Muscle layer of duodenum (tissue), 2 donors: ENCODE measurements around the gene RASD1.

ENCODE experiments used
- H3K27ac ChIP-seq: one replicate; pipeline ENCODE4 v1.7.0; 2013; ENCODE audit warnings: mild to moderate bottlenecking, low read length
- H3K27me3 ChIP-seq: one replicate; pipeline ENCODE4 v1.7.0; 2013; ENCODE audit warnings: low read depth, mild to moderate bottlenecking, control low read depth, low read length
- H3K36me3 ChIP-seq, 2 donors: one replicate each; pipeline ENCODE4 v1.7.0; 2013; ENCODE audit warnings: low read length in 2 of 2, control low read depth in 1 of 2, mild to moderate bottlenecking in 1 of 2; ENCODE audit not compliant: insufficient read depth in 2 of 2, control insufficient read depth in 1 of 2
- H3K4me1 ChIP-seq, 2 donors: one replicate each; pipeline ENCODE4 v1.7.0; 2013; ENCODE audit warnings: low read length in 2 of 2, mild to moderate bottlenecking in 2 of 2, control low read depth in 1 of 2, moderate library complexity in 1 of 2; ENCODE audit not compliant: insufficient read depth in 2 of 2, control insufficient read depth in 1 of 2
- H3K4me3 ChIP-seq, 2 donors: one replicate each; pipeline ENCODE4 v1.7.0; 2013; ENCODE audit warnings: low read length in 2 of 2, low read depth in 1 of 2, mild to moderate bottlenecking in 1 of 2
- H3K9me3 ChIP-seq, 2 donors: one replicate each; pipeline ENCODE4 v1.7.0; 2013; ENCODE audit warnings: low read length in 2 of 2, control low read depth in 1 of 2, mild to moderate bottlenecking in 1 of 2; ENCODE audit not compliant: control insufficient read depth in 1 of 2
- donor health status: healthy.

Gene RASD1

DNA sequence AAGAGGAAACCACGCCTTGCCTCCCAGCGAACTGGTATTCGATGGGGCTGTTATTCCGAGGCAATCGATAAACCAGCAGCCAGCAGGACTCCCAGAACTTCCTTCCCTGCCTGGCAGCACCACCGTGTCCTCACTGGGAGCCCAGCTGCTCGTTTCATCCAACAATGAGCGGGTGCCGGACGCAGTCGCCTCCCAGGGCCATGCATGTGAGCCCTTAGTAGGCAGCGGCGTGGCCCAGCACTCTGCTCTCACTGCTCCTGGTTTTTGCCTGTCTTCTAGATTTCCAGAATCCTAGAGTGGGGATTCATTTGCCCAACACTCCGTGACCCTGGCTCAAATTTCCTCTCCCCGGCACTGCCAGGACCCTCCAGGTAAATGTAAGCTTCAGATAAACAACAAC lies 29.1 kb upstream of the RASD1 start:
- Histone ChIP-seq H3K27ac (no peak overlapping the region), H3K27me3 (no peaks in the 10 kb centered on the region), H3K4me3 (no peak overlapping the region), H3K36me3 (no peaks in the 10 kb centered on the region), H3K4me1 (peaks cover 0 to 7% of the 10 kb centered on the region in 2 donors), H3K9me3 (no peaks in the 10 kb centered on the region)

- Histone ChIP-seq H3K27ac (no peak overlapping the region), H3K36me3 (no peaks in the 10 kb centered on the region), H3K27me3 (no peaks in the 10 kb centered on the region), H3K9me3 (no peaks in the 10 kb centered on the region), H3K4me1 (peaks cover 0 to 7% of the 10 kb centered on the region in 2 donors), H3K4me3 (no peak overlapping the region)
Observed at GRCh38 chr17:17523731-17524490, 27.7 kb upstream of the RASD1 start.

DNA sequence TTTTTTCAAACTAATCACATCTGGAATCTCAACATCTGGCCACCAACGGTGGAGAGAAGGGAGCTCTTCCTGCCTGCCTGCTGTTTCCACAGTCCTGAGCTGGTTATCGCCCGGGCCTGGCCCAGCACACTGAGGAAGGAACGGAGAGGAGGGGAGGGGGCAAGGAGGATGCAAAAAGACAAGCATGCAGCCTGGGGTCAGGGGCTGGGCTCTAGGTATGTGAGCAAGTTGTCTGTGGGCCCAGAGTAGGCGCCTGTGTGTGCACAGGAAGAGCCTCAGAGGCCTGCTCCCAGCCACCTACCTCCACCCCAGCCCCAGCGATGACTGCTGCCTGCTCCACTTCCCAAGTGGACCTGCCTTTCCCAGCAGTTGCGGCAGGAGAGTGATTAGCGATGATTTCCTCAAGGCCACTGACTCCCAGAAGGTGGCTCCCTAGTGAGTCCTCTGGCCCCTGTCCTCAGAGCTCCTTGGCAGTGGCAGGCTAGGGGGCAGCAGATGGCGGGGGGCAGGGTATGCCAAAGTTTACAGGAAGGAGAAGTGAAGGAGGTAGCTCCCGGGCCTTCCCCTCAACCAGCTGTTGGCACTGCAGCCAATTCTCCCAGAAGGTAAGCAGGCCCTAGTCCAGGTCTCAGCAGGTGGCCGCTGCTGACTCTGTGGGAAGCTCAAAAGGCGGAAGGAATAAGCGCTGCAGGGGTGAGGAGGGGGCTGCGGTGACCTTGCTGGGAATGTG lies 27.0 kb upstream of the RASD1 start:
- Histone ChIP-seq H3K9me3 (no peaks in the 10 kb centered on the region), H3K27ac (no peak overlapping the region), H3K4me3 (no peak overlapping the region), H3K36me3 (no peaks in the 10 kb centered on the region), H3K4me1 (peaks cover 0 to 7% of the 10 kb centered on the region in 2 donors), H3K27me3 (no peaks in the 10 kb centered on the region)

- Histone ChIP-seq H3K36me3 (peaks cover 0 to 3% of the 10 kb centered on the region in 2 donors), H3K27ac (no peak overlapping the region), H3K27me3 (no peaks in the 10 kb centered on the region), H3K4me3 (no peak overlapping the region), H3K4me1 (no peaks in the 10 kb centered on the region), H3K9me3 (no peaks in the 10 kb centered on the region)
Observed at GRCh38 chr17:17520599-17521232, 24.5 kb upstream of the RASD1 start.

DNA sequence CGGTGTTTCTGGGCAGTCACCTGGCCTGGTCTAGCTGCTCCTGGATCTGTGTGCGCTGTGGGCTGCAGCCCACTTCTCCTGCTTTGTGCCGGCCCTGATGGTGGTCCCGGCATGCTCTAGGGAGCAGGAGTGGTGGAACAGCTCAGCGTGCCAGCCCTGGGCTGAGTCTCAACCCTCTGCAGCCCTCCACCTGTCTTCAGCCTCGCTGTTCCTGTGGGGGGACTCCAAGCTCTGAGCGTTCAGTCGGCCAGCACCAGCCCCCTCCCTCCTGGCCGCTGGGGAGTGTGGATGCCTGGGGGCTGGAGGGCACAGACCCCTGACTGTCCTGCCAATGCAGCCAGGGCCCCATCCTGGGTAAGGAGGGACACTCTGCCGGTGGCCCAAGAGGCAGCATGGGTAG lies 23.7 kb upstream of the RASD1 start:
- Histone ChIP-seq H3K4me3 (no peak overlapping the region), H3K4me1 (no peaks in the 10 kb centered on the region), H3K9me3 (no peaks in the 10 kb centered on the region), H3K27me3 (no peaks in the 10 kb centered on the region), H3K27ac (no peak overlapping the region), H3K36me3 (peaks cover 0 to 5% of the 10 kb centered on the region in 2 donors)

DNA sequence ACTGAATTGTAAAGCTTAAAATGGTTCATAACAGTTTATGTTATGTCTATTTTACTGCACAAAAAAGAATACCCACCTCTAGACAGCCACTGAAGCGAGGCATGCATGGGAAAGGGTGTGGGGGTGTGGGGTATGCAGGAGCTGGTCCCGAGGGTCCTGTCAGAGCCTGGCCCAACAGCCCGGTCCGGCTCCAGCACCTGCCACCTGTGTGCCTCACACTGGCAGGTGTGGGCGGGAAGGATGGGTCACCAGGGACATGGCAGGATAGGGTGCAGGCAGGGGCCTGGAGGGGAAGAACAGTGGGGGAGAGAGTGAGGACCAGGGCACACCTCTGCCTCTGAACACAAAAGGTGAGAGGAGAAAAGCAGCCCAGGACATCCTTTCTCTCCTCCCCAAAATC lies 22.8 kb upstream of the RASD1 start:
- Histone ChIP-seq H3K36me3 (peaks cover 0 to 5% of the 10 kb centered on the region in 2 donors), H3K4me1 (no peaks in the 10 kb centered on the region), H3K4me3 (no peak overlapping the region), H3K9me3 (no peaks in the 10 kb centered on the region), H3K27ac (no peak overlapping the region), H3K27me3 (no peaks in the 10 kb centered on the region)

DNA sequence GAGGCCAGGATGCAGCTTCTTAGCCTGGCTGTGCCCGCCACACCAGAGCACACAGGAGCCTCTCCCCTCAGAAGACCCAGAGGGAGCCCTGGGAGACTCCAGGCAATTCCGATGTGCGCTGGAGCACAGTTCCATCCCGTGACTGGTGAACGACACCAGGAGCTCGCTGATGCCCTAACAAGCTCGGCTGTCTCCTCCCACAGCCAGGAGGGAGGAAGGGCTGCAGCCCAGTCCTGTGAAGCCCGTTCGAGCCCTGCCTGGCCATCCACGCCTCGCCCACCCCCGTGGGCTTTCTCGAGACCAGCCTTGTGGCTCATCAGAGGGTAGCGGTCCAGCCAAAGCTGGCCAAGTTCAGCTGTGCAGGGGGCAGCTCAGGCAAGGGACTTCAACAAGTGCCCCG lies 21.8 kb upstream of the RASD1 start:
- Histone ChIP-seq H3K27me3 (no peaks in the 10 kb centered on the region), H3K4me1 (no peaks in the 10 kb centered on the region), H3K36me3 (peaks cover 0 to 5% of the 10 kb centered on the region in 2 donors), H3K27ac (no peak overlapping the region), H3K4me3 (no peak overlapping the region), H3K9me3 (no peaks in the 10 kb centered on the region)

- Histone ChIP-seq H3K4me1 (no peaks in the 10 kb centered on the region), H3K27me3 (no peaks in the 10 kb centered on the region), H3K4me3 (no peak overlapping the region), H3K9me3 (no peaks in the 10 kb centered on the region), H3K36me3 (peaks cover 0 to 5% of the 10 kb centered on the region in 2 donors), H3K27ac (no peak overlapping the region)
Observed at GRCh38 chr17:17516941-17517720, 20.9 kb upstream of the RASD1 start.

- H3K4me1 ChIP-seq = no peaks in the 10 kb centered on the region
- no peak overlapping the region for H3K27ac ChIP-seq
- peaks cover 0 to 5% of the 10 kb centered on the region in 2 donors for H3K36me3 ChIP-seq
Observed at GRCh38 chr17:17515934-17516930, 20.0 kb upstream of the RASD1 start.

More at GRCh38 chr17:17515934-17516930, 20.0 kb upstream of the RASD1 start:
- H3K4me3 ChIP-seq = no peak overlapping the region
- H3K9me3 ChIP-seq = no peaks in the 10 kb centered on the region
- H3K27me3 ChIP-seq = no peaks in the 10 kb centered on the region
